ENCODE measurements around the gene SPG7.
"Not testable (repeated sequence)": the region's sequence is repeated elsewhere in the genome, so short reads cannot be mapped to it uniquely, and the experiment has no call there.

The SPG7 gene

GRCh38 chr16:89507834-89508590, at the start of gene SPG7:
TSS of gene SPG7 (plus strand) at chr16:89508403. CDS start at chr16:89508418, 15 bp downstream.
- Histone ChIP-seq H3K27ac (peak within 1 kb of the TSS; percentile 43 to 98 (median 94)), H3K4me3 (peak within 1 kb of the TSS; percentile 70 to 98 (median 86))

GRCh38 chr16:89458551-89458950, 49.7 kb upstream of the SPG7 start:
- peak overlapping the region in 11 of 21 experiments; percentile 1 to 89 (median 55) for H3K27ac ChIP-seq
- no peak overlapping the region for H3K4me3 ChIP-seq

DNA sequence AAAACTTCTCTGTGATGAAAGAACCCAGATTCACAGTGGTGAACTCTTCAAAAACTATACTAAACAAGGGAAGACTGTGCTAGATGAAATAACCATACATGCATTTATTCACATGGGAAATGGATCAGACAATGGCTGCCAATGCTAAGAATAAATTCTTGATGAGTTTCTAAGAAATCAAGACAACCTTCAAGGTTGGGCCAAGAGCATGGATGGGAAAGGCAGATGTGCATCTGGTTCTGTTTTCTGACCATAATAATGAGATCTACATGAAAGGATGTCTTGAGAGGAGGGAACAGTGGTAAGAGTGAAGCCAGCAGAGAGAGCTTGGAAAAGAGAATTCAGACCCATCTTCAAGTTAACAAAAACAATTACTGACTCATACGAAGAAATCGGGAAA, 49.2 kb upstream of the SPG7 start:
- H3K4me3 ChIP-seq: no peak overlapping the region

DNA sequence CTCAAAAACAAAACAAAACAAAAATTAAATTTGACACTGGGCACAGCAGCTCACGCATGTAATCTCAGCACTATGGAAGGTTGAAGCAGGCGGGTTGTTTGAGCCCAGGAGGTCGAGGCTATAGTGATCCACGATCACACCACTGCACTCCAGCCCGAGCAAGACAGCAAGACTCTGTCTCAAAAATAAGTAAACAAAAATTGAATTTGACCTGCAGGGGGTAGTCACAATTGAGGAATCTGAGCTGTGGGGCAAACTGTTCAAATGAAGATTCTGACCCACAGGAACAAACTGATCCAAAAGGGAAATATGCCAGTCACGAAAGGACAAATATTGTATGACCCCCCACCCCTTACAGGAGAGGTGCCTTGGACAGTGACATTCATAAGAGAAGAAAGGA, 47.6 kb upstream of the SPG7 start:
- Histone ChIP-seq H3K27ac (no peak overlapping the region), H3K4me3 (no peak overlapping the region)

More for the DNA sequence above, 49.2 kb upstream of the SPG7 start:
- peak overlapping the region in 11 of 21 experiments; percentile 1 to 89 (median 55) for H3K27ac ChIP-seq

- not testable (repeated sequence) for H3K27ac ChIP-seq, H3K4me3 ChIP-seq
These were observed 46.3 kb upstream of the SPG7 start for GRCh38 chr16:89461890-89462289.

DNA sequence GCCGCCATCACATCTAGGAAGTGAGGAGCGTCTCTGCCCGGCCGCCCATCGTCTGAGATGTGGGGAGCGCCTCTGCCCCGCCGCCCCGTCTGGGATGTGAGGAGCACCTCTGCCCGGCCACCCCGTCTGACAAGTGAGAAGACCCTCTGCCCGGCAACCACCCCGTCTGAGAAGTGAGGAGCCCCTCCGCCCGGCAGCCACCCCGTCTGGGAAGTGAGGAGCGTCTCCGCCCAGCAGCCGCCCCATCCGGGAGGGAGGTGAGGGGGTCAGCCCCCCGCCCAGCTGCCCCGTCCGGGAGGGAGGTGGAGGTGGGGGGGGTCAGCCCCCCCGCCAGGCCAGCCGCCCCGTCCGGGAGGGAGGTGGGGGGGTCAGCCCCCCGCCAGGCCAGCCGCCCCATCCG, 45.6 kb upstream of the SPG7 start:
- H3K27ac ChIP-seq, H3K4me3 ChIP-seq: not testable (repeated sequence)

GRCh38 chr16:89463312-89463711, 44.9 kb upstream of the SPG7 start:
- not testable (repeated sequence) for H3K4me3 ChIP-seq, H3K27ac ChIP-seq

DNA sequence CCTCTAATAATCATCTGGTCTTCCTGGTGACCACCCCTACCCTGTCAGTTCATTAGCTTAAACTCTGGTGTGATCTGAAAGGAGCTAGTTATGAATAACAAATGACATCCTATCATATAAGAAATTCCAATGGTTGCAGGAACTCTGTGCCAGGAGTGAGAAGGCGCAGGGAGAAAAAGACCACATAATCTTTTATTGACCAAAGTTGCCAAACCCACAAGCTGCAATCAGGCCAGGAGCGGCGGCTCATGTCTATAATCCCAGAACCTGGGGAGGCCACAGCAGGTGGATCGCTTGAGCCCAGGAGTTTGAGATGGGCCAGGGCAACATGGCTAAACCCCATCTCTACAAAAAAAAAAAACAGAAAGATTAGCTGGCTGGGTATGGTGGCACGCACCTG, 41.3 kb upstream of the SPG7 start:
- no peak overlapping the region for H3K27ac ChIP-seq
- no peak overlapping the region for H3K4me3 ChIP-seq

GRCh38 chr16:89467382-89467781, 40.8 kb upstream of the SPG7 start:
- H3K4me3 ChIP-seq: no peak overlapping the region
- H3K27ac ChIP-seq: no peak overlapping the region

DNA sequence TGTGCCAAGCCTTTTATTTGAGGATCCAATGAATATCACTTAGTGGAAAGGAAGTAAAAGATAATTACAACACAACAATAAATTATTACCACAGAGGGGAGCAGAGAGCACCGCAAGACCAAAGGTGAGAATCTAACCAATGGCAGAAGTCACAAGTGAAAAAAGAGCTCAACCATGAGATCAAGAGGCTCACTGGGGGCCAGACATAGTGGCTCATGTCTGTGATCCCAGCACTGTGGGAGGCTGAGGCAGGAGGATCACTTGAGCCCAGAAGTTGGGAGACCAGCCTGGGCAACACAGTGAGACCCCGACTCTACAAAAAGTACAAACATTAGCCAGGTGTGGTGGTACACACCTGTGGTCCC, 35.5 kb upstream of the SPG7 start:
- peak overlapping the region in 5 of 21 experiments; percentile 3 to 28 (median 16) for H3K27ac ChIP-seq

DNA sequence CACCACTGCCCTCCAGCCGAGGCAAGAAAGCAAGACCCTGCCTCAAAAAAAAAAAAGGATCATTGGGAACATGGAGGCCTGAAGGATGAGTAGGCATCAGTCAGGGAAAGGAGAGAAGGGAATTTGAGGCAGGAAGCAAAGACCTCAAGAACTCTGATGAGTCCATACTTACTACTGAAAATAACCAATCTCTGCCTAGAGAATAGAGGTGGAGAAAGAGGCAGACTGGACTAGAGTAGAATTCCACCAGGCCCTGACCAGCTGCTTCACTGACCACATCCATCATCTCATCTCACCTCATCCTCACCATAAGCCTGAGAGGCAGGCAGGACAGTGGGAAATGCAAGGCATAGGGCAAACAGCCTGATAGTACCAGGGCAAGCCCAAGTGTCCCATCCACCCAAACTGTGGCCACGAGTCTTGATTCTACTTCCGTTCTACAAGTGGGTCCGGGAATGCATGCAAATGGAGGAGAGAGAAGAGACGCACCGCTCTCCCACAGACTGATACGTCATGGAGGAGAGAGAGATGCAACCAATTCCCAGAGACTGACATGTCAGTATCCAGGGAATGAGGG, 35.0 kb upstream of the SPG7 start:
- H3K4me3 ChIP-seq: no peak overlapping the region

More for the DNA sequence above, 35.5 kb upstream of the SPG7 start:
- no peak overlapping the region for H3K4me3 ChIP-seq

DNA sequence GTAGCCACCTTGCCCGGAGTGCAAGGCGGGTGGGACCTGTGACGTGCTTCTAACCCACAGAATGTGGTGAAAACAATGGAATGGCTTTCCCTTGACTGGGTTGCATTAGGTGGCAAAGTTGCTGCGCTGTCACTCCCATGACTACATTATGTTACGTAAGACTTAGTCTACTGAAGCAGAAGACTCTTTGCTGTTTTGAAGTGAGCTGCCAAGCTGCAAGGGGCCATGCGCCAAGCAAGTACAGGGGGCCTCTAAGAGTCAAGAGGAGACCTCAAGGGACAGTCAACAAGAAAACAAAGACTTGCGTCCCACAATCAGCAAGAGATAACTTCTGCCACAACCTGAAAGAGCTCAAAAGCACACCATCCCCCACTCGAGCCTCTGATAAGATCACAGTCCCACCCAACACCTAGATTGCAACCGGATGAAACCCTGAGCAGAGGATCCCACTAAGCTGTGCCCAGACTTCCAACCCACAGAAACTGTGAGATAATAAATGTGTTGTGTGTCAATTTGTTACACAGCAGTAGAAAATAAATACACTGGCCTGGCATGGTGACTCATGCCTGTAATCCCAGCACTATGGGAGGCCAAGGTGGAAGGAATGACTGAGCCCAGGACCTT, 34.3 kb upstream of the SPG7 start:
- peak overlapping the region in 8 of 21 experiments; percentile 3 to 72 (median 12) for H3K27ac ChIP-seq
- no peak overlapping the region for H3K4me3 ChIP-seq

More for the DNA sequence above, 35.0 kb upstream of the SPG7 start:
- H3K27ac ChIP-seq: peak overlapping the region in 8 of 21 experiments; percentile 3 to 72 (median 14)

GRCh38 chr16:89475144-89475543, 33.1 kb upstream of the SPG7 start:
- H3K4me3 ChIP-seq: no peak overlapping the region
- H3K27ac ChIP-seq: peak overlapping the region in 3 of 21 experiments; percentile 3 to 75 (median 43)

DNA sequence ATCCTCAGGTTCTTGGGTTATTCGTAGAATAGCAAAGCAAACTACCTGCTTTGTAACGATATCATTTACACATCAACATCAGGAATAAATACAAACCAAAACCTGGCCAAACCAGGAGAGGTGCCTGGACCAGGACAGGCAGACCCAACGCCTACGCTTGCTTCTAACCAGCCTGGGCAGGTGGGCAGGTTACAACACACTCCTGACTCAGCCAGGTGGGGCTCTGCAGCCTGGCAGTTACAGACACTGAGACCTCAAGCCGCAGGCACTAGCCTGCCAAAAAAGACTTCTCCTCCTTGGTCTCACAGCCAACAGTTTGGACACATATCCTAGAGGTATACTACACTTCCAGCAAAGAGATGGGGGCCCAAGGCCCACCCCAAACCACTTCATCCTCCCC, 31.8 kb upstream of the SPG7 start:
- Histone ChIP-seq H3K4me3 (no peak overlapping the region), H3K27ac (peak overlapping the region in 15 of 21 experiments; percentile 14 to 78 (median 45))

- Histone ChIP-seq H3K4me3 (no peak overlapping the region), H3K27ac (peak overlapping the region in 17 of 21 experiments; percentile 3 to 78 (median 59))
These were observed 31.4 kb upstream of the SPG7 start for GRCh38 chr16:89476811-89477261.

DNA sequence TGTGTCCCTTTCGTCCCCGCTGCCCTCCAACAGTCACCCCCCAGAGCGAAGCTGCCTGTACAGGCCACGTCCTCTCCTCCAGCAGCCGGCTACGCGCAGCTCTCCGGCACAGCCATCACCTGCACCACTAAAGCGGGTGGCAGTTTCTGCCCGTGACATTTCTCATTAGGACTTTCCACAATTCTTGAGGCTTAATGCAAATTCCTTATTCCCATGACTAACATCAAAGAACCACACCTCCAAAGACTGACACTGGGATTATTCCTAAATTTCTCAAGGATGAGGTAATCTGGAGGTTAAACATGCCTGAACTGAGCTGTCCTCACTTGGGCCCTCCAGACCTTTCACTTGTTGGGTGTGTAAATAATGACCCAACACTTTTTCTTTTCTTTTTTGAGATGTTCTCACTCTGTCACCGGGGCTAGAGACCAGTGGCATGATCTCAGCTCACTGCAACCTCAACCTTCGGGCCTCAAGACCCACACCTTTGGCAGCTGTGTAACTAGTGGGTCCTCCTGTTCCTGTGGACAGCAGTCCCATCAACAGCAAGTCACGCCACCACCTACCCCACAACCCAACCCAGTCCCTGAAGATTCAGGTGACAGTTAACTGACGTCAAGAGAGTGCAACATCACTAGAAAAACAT, 29.5 kb upstream of the SPG7 start:
- Histone ChIP-seq H3K27ac (peak overlapping the region in 9 of 21 experiments; percentile 1 to 75 (median 33)), H3K4me3 (no peak overlapping the region)

GRCh38 chr16:89481356-89481955, 26.7 kb upstream of the SPG7 start:
- H3K27ac ChIP-seq: peak overlapping the region in 9 of 21 experiments; percentile 3 to 80 (median 17)

GRCh38 chr16:89482150-89482816, 25.9 kb upstream of the SPG7 start:
- Histone ChIP-seq H3K4me3 (no peak overlapping the region), H3K27ac (peak overlapping the region in 16 of 21 experiments; percentile 5 to 80 (median 58))

More at GRCh38 chr16:89481356-89481955, 26.7 kb upstream of the SPG7 start:
- H3K4me3 ChIP-seq: no peak overlapping the region

GRCh38 chr16:89482817-89483205, 25.4 kb upstream of the SPG7 start:
- H3K4me3 ChIP-seq: no peak overlapping the region

More at GRCh38 chr16:89482817-89483205, 25.4 kb upstream of the SPG7 start:
- H3K27ac ChIP-seq: peak overlapping the region in 16 of 21 experiments; percentile 5 to 80 (median 58)
